ENCODE measurements around the gene MAPKAP1.
A peak's percentile ranks its signal among the peaks of the same experiment; 100 is the strongest.

MAPKAP1 gene

DNA sequence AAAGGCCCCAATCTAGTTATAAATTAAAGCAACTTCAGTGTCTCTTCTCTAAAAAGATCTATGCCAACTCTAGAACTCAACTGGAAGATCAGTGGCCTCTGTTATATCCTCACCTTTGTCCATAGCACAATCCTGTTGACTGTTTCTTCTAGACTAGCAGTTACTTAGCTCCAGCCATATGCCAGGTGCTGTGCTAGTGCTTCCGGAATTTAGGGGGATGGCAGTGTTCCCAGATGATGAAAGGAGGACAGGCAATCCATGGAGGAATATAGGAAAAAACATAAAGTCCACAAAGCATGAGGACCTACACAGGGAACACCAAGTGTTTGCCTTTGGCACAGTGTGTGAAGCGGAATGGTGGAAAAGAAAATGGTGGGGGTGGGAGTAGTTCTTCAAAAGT is 214.3 kb downstream of the MAPKAP1 start:
- no peak overlapping the region for H3K4me3 ChIP-seq (ENCODE audit: low read depth, low read length)
- DNase-seq (ENCODE audit: low read depth, low spot score), result no peak
- ChIA-PET CTCF (interaction anchor here (1.4 kb wide), 1 partner anchor 85 kb away, joined by 5 read pairs; no protein-coding TSS in a partner anchor), POLR2A (no interaction called here)
- TF ChIP-seq CTCF (IDR thresholded peaks at IDR 0.05; ENCODE audit: insufficient read depth, low read length, missing control alignments), result no peak

DNA sequence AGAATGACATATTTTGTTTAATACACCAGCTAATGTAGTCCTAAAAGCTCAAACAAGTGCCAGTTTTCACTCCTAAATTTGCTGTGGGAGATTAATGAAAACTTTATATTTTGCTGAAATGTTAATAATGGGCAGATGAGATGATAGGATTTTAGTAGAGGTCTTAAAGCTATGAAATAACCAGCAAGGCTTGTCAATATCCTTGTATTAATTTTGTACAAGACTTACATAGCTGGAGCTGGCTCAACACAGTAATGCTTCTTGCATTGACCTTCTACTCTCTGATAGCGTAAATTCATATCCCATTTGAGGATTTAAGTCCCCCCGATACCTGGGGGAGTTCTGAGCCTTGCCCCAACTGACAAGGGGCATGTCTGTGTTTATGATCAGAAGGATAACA is 219.2 kb downstream of the MAPKAP1 start:
- no peak overlapping the region for H3K4me3 ChIP-seq (ENCODE audit: low read depth, low read length)
- TF ChIP-seq CTCF (IDR thresholded peaks at IDR 0.05; ENCODE audit: insufficient read depth, low read length, missing control alignments), result no peak
- DNase-seq (ENCODE audit: low read depth, low spot score), result no peak
- POLR2A ChIA-PET, result no interaction called here
- CTCF ChIA-PET, result interaction anchor here (1.1 kb wide), 1 partner anchor 23 kb away, joined by 3 read pairs; no protein-coding TSS in a partner anchor

- no peak for DNase-seq (ENCODE audit: low read depth, low spot score)
- ChIA-PET CTCF (no interaction called here), POLR2A (no interaction called here)
- no peak overlapping the region for H3K4me3 ChIP-seq (ENCODE audit: low read depth, low read length)
- no peak for TF ChIP-seq CTCF (IDR thresholded peaks at IDR 0.05; ENCODE audit: insufficient read depth, low read length, missing control alignments)
Observed at GRCh38 chr9:125486576-125486975, 220.4 kb downstream of the MAPKAP1 start.

DNA sequence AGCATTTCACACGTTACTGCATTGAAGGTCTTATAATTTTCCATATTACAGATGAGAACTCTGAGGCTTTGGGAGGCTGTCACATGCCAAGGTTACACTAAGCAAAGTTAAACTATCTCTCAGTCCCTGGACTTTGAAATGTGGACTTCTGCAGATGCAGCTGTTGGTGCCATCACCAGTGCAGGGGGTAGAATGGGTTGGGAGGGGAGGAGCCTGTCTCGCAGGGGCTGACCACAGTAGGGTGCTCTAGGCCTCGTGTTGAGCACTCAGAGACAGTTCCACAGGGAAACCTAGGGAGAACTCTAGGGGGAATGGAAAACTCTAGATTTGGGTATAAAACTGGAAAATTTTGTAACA is 220.9 kb downstream of the MAPKAP1 start:
- POLR2A ChIA-PET, result no interaction called here
- H3K4me3 ChIP-seq (ENCODE audit: low read depth, low read length), result no peak overlapping the region
- CTCF ChIA-PET, result interaction anchor here (1.7 kb wide), 1 partner anchor 12 kb away, joined by 4 read pairs; no protein-coding TSS in a partner anchor
- no peak for TF ChIP-seq CTCF (IDR thresholded peaks at IDR 0.05; ENCODE audit: insufficient read depth, low read length, missing control alignments)
- no peak for DNase-seq (ENCODE audit: low read depth, low spot score)

GRCh38 chr9:125485471-125486151 is 221.4 kb downstream of the MAPKAP1 start:
- ChIA-PET CTCF (interaction anchor here (1.7 kb wide), 1 partner anchor 12 kb away, joined by 4 read pairs; no protein-coding TSS in a partner anchor), POLR2A (no interaction called here)
- no peak overlapping the region for H3K4me3 ChIP-seq (ENCODE audit: low read depth, low read length)
- DNase-seq (ENCODE audit: low read depth, low spot score), result no peak
- TF ChIP-seq CTCF (IDR thresholded peaks at IDR 0.05; ENCODE audit: insufficient read depth, low read length, missing control alignments), result no peak

DNA sequence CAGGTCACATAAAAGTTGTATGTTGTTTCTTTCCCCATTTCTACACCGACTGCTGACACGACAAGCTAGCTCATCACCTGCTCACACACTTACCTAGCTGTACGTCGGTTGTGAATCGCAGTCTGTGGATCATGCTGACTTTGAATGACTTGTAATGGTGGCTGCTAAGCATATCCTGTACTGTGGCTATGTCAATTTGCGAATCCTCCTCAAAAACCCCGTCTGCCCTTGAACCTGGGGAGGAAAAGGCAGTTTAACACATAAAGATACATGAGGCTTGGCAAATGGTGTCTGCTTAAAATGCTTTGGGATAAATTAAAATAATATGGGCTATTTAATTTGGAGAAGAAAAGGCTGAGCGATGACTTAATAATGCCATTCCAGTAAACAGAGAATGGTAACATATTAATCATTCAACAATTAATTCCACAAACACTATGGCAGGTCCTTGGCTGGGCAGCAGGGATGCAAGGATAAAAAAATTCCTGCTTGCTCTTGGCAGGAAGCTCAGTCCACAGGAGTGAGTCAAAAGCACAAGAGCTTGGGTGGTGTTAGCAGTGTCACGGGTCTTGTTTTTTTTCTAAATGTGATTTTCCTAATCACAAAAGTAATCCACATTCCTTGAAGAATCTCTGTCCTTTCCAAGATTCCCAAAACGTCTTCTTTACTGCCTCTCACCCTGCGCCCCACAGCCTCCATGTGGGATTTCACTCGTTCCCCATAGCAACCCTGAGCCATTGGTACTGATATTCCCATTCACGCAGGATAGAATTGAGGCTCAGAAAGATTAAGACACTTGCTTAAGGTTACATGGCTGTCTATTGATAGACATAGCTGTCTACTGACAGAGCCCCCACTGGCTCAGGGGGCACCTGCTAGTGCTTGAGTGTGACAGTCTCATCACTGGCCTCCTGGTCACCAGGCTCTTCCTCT is 222.4 kb downstream of the MAPKAP1 start:
- no peak for TF ChIP-seq CTCF (IDR thresholded peaks at IDR 0.05; ENCODE audit: insufficient read depth, low read length, missing control alignments)
- no peak overlapping the region for H3K4me3 ChIP-seq (ENCODE audit: low read depth, low read length)
- CTCF ChIA-PET, result interaction anchor here (1.7 kb wide), 1 partner anchor 11 kb away, joined by 4 read pairs; no protein-coding TSS in a partner anchor
- DNase-seq (ENCODE audit: low read depth, low spot score), result peak; percentile 61
- POLR2A ChIA-PET, result no interaction called here

All from AG04449 (cell line).